ENCODE measurements around the gene SPTB. TPM values are rescaled to one million over a fixed set of nuclear protein-coding genes. Genes with fewer than 3 reads are reported as not detected.

The SPTB gene
- polyA plus RNA-seq, 1 experiment, result 0.01 TPM

DNA sequence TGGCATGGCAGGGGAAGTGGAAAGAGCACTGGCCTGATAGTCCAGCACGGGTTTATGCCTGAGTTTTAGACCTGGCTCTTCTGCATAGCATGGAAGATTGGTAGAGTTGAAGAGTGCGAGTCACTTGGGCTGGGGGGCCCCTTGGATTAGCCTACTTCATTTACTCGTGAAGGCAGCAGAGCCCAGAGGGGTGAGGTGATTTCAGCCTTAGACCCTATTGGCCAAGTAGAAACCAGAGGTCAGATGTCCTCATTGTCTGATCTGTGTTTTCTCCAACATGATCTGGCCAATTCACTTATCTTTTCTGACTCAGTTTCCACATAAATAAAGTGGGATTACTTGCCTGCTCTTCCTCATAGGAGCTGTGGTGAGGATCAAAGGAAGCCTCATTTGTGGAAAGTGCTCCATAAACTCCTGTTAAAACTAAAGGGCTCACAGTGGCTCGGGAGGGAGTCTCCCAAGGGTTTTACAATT is 173.6 kb downstream of the SPTB start:
- Histone ChIP-seq H3K9me3 (ENCODE audit: control insufficient read depth, insufficient read depth, low read length) (no peaks in the 10 kb centered on the region; the same call in 1 of the 2 replicates), H3K27ac (ENCODE audit: low read depth, low read length) (no peak overlapping the region), H3K4me3 (ENCODE audit: low read depth, low read length) (no peak overlapping the region), H3K27me3 (ENCODE audit: control insufficient read depth, insufficient read depth, low read length) (peaks cover 21% of the 10 kb centered on the region)
- TF ChIP-seq, protein P1, sequence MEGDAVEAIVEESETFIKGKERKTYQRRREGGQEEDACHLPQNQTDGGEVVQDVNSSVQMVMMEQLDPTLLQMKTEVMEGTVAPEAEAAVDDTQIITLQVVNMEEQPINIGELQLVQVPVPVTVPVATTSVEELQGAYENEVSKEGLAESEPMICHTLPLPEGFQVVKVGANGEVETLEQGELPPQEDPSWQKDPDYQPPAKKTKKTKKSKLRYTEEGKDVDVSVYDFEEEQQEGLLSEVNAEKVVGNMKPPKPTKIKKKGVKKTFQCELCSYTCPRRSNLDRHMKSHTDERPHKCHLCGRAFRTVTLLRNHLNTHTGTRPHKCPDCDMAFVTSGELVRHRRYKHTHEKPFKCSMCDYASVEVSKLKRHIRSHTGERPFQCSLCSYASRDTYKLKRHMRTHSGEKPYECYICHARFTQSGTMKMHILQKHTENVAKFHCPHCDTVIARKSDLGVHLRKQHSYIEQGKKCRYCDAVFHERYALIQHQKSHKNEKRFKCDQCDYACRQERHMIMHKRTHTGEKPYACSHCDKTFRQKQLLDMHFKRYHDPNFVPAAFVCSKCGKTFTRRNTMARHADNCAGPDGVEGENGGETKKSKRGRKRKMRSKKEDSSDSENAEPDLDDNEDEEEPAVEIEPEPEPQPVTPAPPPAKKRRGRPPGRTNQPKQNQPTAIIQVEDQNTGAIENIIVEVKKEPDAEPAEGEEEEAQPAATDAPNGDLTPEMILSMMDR (IDR thresholded peaks at IDR 0.05; ENCODE audit: low read depth, low read length), result no peak
- ChIA-PET CTCF (interaction anchor here (1.3 to 1.4 kb wide), 2 partner anchors 59 to 185 kb away, joined by 3 to 4 read pairs; no protein-coding TSS in a partner anchor), POLR2A (no interaction called here)
- no peak for DNase-seq (ENCODE audit: low read depth, low spot score)

- DNase-seq (ENCODE audit: low read depth, low spot score), result no peak
Observed at GRCh38 chr14:64705381-64706118, 174.2 kb downstream of the SPTB start.

GRCh38 chr14:64704743-64705380 is 174.8 kb downstream of the SPTB start:
- CTCF ChIA-PET, result no interaction called here
- Histone ChIP-seq H3K27me3 (ENCODE audit: control insufficient read depth, insufficient read depth, low read length) (peaks cover 31% of the 10 kb centered on the region), H3K4me3 (ENCODE audit: low read depth, low read length) (peak overlapping the region; percentile 77), H3K9me3 (ENCODE audit: control insufficient read depth, insufficient read depth, low read length) (no peaks in the 10 kb centered on the region; the same call in 1 of the 2 replicates), H3K27ac (ENCODE audit: low read depth, low read length) (no peak overlapping the region)
- TF ChIP-seq, protein P1 (IDR thresholded peaks at IDR 0.05; ENCODE audit: low read depth, low read length), result no peak
- POLR2A ChIA-PET, result interaction anchor here (0.7 to 1.6 kb wide), 4 partner anchors 41 to 201 kb away, joined by 3 to 6 read pairs (median 6); no protein-coding TSS in a partner anchor
- no peak for DNase-seq (ENCODE audit: low read depth, low spot score)

More at GRCh38 chr14:64705381-64706118, 174.2 kb downstream of the SPTB start:
- Histone ChIP-seq H3K9me3 (ENCODE audit: control insufficient read depth, insufficient read depth, low read length) (no peaks in the 10 kb centered on the region; the same call in 1 of the 2 replicates), H3K4me3 (ENCODE audit: low read depth, low read length) (peak overlapping the region; percentile 77), H3K27me3 (ENCODE audit: control insufficient read depth, insufficient read depth, low read length) (peaks cover 27% of the 10 kb centered on the region), H3K27ac (ENCODE audit: low read depth, low read length) (no peak overlapping the region)
- ChIA-PET POLR2A (interaction anchor here (0.7 to 1.1 kb wide), 2 partner anchors 42 to 201 kb away, joined by 3 to 6 read pairs; no protein-coding TSS in a partner anchor), CTCF (interaction anchor here (1.4 kb wide), 1 partner anchor 59 kb away, joined by 3 read pairs; no protein-coding TSS in a partner anchor)
- TF ChIP-seq, protein P1 (IDR thresholded peaks at IDR 0.05; ENCODE audit: low read depth, low read length), result no peak

DNA sequence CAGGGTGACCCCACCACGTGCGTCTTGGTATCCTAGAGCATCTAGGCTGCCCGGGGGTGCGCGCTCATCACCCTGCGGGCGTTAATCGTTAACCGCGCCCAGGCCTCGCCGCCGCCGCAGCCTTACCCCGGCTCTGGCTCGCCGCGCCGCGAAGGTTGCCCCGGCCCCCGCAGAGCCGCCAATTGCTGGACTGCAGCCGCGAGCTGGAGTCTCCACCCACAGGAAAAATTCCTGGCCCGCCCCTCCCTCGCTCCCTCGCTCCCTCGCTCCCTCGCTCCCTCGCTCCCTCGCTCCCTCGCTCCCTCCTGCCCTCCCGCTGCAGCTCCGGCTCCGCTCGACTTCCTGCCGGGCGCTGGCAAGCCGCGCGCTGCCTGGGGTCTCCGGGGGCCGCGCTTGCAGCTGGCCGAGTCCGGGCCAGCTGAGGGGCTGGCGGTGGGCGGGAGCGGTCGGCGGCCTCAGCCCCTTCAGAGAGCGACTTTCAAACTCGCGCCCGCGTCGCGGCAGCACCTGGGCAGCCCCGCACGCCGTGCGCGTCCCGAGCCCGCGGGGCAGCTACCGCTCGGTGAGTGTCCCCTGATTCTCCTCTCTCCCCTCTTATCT is 175.5 kb downstream of the SPTB start, which contains the start of gene PLEKHG3:
Gene PLEKHG3 (plus strand): TSS at position 282 of the 600 bp plus-strand sequence. CDS start 23,208 bp downstream, outside the sequence.
- TF ChIP-seq, protein P1 (IDR thresholded peaks at IDR 0.05; ENCODE audit: low read depth, low read length), result no peak
- CTCF ChIA-PET, result interaction anchor here (0.5 to 0.8 kb wide), 3 partner anchors 9 to 361 kb away, joined by 3 to 5 read pairs (median 3); no protein-coding TSS in a partner anchor
- Histone ChIP-seq H3K9me3 (ENCODE audit: control insufficient read depth, insufficient read depth, low read length) (no peaks in the 10 kb centered on the region; the same call in 1 of the 2 replicates), H3K27ac (ENCODE audit: low read depth, low read length) (no peak within 1 kb of the TSS), H3K27me3 (ENCODE audit: control insufficient read depth, insufficient read depth, low read length) (peaks cover 34% of the 10 kb centered on the region), H3K4me3 (ENCODE audit: low read depth, low read length) (peak within 1 kb of the TSS; percentile 77)
- POLR2A ChIA-PET, result interaction anchor here (0.6 to 1.6 kb wide), 6 partner anchors 9 to 200 kb away, joined by 3 to 12 read pairs (median 6); no protein-coding TSS in a partner anchor
- DNase-seq (ENCODE audit: low read depth, low spot score), result peak; percentile 26

Measured in AG04450 (cell line).